Colonic mucosa (tissue), 4 donors: ENCODE data around the gene LILRA5. TPM values are rescaled to one million over a fixed set of nuclear protein-coding genes. Genes with fewer than 3 reads are reported as not detected.

Experiments used
- DNase-seq: peaks from one replicate; pipeline ENCODE4 v3.0.0-alpha.2; 2020
- H3K27ac ChIP-seq: fragments of 200-600 bp; one replicate; pipeline ENCODE4 v1.8.0; 2021
- H3K27me3 ChIP-seq: fragments of 200-600 bp; one replicate; pipeline ENCODE4 v1.8.0; 2021
- H3K36me3 ChIP-seq: fragments of 200-600 bp; one replicate; pipeline ENCODE4 v1.8.0; 2021
- H3K4me1 ChIP-seq: fragments of 200-600 bp; one replicate; pipeline ENCODE4 v1.8.0; 2021; ENCODE audit warnings: mild to moderate bottlenecking
- H3K4me3 ChIP-seq: fragments of 200-600 bp; one replicate; pipeline ENCODE4 v1.8.0; 2021
- H3K9ac ChIP-seq, 2 donors: one replicate each; pipeline ENCODE4 v1.7.0; 2013; ENCODE audit warnings: control low read depth in 2 of 2, low read depth in 2 of 2, low read length in 2 of 2
- H3K9me3 ChIP-seq: fragments of 200-600 bp; one replicate; pipeline ENCODE4 v1.8.0; 2021
- intact Hi-C: fragments of 100-400 bp; cut with DNase I; formaldehyde crosslinking; loops from one replicate; pipeline ENCODE4 v1.14.1; 2022
- total RNA-seq, 2 donors: library from RNA; stranded (reverse); fragmentation: NEBNext Ultra II Directional in 1 of 2; extraction: Animal tissue kit (Norgen Biotek cat#: 25700) in 1 of 2; gene quantifications; one replicate each; pipeline ENCODE4 v1.2.1, GENCODE V29; 2021
- TF ChIP-seq, protein P1 (sequence below): fragments of 200-600 bp; IDR thresholded peaks from one replicate; pipeline ENCODE4 v1.8.0; 2022; ENCODE audit warnings: antibody characterized with exemption, mild to moderate bottlenecking
- donor health status: healthy.
- donor health status: DM: no; HTN: no; CAD: no.
- donor health status: DM: no; HTN: no; CAD: no.

The LILRA5 gene
- total RNA-seq, 2 donors from 2014 or later, result 0.42 to 2.7 TPM

GRCh38 chr19:54319892-54320670 is 7.1 kb upstream of the LILRA5 start:
- H3K27ac ChIP-seq, result no peak overlapping the region
- H3K9ac ChIP-seq, result no peak overlapping the region
- DNase-seq, result no peak
- no peaks in the 10 kb centered on the region for H3K9me3 ChIP-seq
- intact Hi-C loops, result no loop called here
- no peaks in the 10 kb centered on the region for H3K27me3 ChIP-seq
- H3K4me3 ChIP-seq, result no peak overlapping the region
- TF ChIP-seq, protein P1, sequence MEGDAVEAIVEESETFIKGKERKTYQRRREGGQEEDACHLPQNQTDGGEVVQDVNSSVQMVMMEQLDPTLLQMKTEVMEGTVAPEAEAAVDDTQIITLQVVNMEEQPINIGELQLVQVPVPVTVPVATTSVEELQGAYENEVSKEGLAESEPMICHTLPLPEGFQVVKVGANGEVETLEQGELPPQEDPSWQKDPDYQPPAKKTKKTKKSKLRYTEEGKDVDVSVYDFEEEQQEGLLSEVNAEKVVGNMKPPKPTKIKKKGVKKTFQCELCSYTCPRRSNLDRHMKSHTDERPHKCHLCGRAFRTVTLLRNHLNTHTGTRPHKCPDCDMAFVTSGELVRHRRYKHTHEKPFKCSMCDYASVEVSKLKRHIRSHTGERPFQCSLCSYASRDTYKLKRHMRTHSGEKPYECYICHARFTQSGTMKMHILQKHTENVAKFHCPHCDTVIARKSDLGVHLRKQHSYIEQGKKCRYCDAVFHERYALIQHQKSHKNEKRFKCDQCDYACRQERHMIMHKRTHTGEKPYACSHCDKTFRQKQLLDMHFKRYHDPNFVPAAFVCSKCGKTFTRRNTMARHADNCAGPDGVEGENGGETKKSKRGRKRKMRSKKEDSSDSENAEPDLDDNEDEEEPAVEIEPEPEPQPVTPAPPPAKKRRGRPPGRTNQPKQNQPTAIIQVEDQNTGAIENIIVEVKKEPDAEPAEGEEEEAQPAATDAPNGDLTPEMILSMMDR, result no peak
- H3K36me3 ChIP-seq, result no peaks in the 10 kb centered on the region
- no peaks in the 10 kb centered on the region for H3K4me1 ChIP-seq

DNA sequence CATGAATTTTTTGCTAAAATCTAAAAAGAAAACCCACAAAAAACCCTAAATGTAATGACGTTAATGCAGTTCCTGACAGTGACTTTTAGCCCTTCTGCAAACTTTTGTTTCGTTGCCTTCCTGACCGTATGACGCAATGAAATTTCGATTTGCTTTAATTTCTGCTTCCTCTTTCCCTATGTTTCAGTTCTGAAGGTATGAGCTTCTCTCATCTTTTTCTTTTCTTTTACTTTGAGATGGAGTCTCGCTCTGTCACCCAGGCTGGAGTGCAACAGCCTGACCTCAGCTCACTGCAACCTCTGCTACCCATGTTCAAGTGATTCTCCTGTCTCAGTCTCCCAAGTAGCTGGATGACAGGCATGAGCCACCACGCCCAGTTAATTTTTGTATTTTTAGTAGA is 6.1 kb upstream of the LILRA5 start:
- DNase-seq, result no peak
- Histone ChIP-seq H3K36me3 (no peaks in the 10 kb centered on the region), H3K9me3 (no peaks in the 10 kb centered on the region), H3K27me3 (no peaks in the 10 kb centered on the region), H3K4me1 (no peaks in the 10 kb centered on the region), H3K4me3 (no peak overlapping the region), H3K27ac (no peak overlapping the region), H3K9ac (no peak overlapping the region)
- intact Hi-C loops, result no loop called here
- TF ChIP-seq, protein P1, result no peak

- Histone ChIP-seq H3K27ac (no peak overlapping the region), H3K4me1 (no peaks in the 10 kb centered on the region), H3K9me3 (no peaks in the 10 kb centered on the region), H3K9ac (no peak overlapping the region), H3K27me3 (no peaks in the 10 kb centered on the region), H3K36me3 (no peaks in the 10 kb centered on the region), H3K4me3 (no peak overlapping the region)
- DNase-seq, result no peak
- intact Hi-C loops, result no loop called here
- TF ChIP-seq, protein P1, result no peak
These were observed 4.9 kb upstream of the LILRA5 start for GRCh38 chr19:54317965-54318240.

DNA sequence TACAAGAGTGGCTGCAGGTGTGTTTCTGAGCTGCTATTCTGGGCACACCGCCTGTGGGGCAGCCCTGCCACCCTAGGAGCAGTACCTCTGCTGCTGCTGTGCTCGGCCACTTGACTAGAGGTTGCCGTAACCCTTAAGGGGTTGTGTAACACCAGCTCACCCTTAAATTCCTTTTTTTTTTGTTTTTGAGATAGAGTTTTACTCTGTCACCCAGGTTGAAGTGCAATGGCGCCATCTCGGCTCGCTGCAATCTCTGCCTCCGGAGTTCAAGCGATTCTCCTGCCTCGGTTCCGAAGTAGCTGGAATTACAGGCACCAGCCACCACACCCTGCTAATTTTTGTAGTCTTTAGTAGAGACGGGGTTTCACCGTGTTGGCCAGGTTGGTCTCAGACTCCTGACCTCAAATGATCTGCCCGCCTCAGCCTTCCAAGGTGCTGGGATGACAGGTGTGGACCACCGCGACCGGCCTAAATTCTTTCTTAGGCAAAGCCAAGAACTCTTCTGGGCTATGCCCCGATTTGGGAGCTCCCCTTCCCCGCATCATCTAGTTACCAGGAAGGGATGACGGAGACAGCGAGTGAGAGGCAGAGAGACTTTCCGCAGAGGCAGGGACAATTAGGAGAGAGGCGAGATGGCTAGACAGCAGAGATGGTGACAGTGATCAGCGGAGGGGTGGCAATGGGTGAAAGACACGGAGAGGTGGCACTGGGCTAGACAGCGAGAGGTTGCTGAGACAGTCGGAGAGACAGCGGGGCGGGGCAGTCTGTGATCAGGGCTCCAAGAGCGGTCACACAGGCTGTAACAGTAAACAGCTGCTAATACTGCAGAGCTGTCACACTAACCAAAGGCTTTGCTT is 4.4 kb upstream of the LILRA5 start:
- no peak for DNase-seq
- Histone ChIP-seq H3K9ac (no peak overlapping the region), H3K27me3 (no peaks in the 10 kb centered on the region), H3K36me3 (no peaks in the 10 kb centered on the region), H3K27ac (no peak overlapping the region), H3K4me1 (no peaks in the 10 kb centered on the region), H3K4me3 (no peak overlapping the region), H3K9me3 (no peaks in the 10 kb centered on the region)
- intact Hi-C loops, result no loop called here
- TF ChIP-seq, protein P1, result no peak

DNA sequence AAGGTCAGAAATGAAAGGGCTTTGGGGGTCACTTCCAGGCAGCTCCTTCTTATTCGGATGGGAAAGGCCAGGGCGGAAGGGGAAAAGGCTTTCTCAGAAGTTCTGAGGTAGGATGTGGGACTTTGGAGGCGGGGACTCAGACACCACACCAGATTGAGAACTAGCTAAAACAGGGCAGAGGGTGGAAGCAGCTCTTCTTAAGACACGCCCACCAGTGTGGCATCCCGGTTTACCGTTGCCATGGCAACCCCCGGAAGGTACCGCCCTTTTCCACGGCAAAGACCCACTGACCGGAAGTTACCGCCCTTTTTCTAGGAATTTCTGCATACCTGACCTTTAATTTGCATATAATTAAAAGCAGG is 3.8 kb upstream of the LILRA5 start:
- no peak for DNase-seq
- Histone ChIP-seq H3K27me3 (no peaks in the 10 kb centered on the region), H3K4me3 (no peak overlapping the region), H3K9ac (no peak overlapping the region), H3K9me3 (no peaks in the 10 kb centered on the region), H3K27ac (no peak overlapping the region), H3K36me3 (no peaks in the 10 kb centered on the region), H3K4me1 (no peaks in the 10 kb centered on the region)
- TF ChIP-seq, protein P1, result no peak
- intact Hi-C loops, result no loop called here
